HG03442 (cell line): ENCODE measurements around the gene CDH23.
A peak's percentile ranks its signal among the peaks of the same experiment; 100 is the strongest.

Experiments
- ATAC-seq: cut with Tn5 transposase; IDR thresholded peaks from one replicate; pipeline ENCODE4 v1.9.1; 2021; ENCODE audit warnings: mild to moderate bottlenecking, moderate library complexity; ENCODE audit not compliant: unreplicated experiment

The CDH23 gene

DNA sequence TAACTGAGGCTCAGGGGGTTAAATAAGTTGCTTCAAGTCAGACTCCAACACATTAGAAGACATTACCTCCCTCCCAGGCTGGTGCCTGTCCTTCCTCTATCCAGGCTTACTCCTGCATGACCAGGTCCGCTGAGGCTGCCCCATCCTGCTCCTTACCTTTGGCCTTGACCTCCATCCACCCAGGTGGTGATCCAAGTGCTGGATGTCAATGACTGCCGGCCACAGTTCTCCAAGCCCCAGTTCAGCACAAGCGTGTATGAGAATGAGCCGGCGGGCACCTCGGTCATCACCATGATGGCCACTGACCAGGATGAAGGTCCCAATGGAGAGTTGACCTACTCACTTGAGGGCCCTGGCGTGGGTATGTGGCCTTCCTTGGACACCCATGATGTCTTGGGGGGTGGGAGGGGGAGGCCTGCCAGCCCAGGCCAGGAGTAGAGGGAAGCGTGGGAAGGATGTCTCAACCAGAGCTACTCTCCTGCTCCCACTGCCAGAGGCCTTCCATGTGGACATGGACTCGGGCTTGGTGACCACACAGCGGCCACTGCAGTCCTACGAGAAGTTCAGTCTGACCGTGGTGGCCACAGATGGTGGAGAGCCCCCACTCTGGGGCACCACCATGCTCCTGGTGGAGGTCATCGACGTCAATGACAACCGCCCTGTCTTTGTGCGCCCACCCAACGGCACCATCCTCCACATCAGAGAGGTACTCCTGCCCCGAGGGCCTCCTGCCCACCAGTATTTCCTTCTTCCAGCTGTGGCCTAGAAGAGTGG, 406.2 kb downstream of the CDH23 start:
- no peak for ATAC-seq

DNA sequence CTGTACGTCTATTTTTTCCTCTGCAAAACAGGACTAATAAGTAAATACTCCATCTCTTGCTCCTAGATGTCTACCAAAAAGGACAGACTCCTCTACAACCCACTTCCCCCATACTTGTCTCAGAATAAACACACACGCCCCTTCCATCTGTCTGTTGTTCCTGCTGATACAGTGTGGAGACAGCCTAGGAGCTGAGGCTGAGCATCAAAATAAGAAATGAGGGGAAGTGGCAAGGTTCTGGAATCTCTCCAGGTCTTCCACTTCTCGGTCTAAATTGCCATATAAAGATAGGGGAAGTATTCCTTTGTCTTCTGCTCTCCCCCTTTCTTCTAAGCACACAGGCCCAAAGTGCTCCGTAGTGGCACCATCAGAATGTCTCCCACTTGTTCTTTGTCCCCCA, 407.4 kb downstream of the CDH23 start:
- no peak for ATAC-seq

DNA sequence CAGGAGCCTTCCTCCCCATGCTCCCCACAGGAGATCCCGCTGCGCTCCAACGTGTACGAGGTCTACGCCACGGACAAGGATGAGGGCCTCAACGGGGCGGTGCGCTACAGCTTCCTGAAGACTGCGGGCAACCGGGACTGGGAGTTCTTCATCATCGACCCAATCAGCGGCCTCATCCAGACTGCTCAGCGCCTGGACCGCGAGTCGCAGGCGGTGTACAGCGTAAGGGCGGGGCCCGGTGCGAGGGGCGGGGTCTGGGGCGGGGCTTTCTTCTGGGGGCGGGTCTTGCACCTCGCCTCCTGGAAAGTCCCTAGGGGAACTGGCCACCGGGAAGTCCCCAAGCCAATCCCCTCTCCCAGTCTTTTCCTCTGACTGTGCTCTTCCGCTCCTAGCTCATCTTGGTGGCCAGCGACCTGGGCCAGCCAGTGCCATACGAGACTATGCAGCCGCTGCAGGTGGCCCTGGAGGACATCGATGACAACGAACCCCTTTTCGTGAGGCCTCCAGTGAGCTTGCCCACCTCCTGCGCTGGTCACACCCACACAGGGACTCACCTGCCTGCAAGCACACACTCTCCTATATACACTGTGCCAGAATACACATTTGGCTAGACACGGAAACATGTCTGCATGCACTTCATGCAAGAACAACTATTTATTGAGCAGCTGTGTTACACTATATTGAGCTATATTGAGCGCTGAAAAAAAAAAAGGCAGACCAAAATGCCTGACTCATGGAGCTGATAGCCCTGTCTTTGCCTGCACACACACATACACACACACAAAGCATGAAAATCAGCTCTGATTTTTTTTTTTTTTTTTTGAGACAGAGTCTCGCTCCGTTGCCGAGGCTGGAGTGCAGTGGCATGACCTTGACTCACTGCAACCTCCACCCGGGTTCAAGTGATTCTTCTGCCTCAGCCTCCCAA, 409.3 kb downstream of the CDH23 start:
- ATAC-seq: no peak

DNA sequence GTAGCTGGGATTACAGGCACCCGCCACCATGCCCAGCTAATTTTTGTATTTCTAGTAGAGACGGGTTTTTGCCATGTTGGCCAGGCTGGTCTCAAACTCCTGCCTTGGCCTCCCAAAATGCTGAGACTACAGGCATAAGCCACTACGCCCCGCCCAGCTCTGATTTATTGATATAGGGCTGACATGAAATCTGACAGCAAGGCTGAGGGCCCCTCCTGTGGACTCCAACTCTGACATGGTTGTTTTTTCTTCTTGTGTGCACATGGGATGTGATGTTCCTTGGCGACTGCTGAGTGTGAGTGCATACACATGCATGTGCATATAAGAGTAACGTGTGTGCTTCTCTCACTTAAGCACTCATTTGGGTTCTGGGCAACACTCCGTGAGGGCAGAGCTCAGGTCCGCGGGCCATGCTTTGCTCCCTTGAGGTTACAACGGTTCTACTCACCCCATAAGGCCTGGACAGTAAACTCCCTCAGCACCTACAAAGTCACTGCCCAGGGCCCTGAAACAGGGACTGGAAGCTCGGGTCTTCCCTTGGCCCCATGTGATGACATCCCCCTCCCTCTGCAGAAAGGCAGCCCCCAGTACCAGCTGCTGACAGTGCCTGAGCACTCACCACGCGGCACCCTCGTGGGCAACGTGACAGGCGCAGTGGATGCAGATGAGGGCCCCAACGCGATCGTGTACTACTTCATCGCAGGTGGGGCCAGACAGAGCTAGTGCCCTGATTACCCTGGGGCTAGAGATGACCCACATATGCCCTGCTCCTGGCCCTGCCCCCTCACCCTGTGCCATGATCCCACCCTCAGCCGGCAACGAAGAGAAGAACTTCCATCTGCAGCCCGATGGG, 410.2 kb downstream of the CDH23 start:
- ATAC-seq: no peak

DNA sequence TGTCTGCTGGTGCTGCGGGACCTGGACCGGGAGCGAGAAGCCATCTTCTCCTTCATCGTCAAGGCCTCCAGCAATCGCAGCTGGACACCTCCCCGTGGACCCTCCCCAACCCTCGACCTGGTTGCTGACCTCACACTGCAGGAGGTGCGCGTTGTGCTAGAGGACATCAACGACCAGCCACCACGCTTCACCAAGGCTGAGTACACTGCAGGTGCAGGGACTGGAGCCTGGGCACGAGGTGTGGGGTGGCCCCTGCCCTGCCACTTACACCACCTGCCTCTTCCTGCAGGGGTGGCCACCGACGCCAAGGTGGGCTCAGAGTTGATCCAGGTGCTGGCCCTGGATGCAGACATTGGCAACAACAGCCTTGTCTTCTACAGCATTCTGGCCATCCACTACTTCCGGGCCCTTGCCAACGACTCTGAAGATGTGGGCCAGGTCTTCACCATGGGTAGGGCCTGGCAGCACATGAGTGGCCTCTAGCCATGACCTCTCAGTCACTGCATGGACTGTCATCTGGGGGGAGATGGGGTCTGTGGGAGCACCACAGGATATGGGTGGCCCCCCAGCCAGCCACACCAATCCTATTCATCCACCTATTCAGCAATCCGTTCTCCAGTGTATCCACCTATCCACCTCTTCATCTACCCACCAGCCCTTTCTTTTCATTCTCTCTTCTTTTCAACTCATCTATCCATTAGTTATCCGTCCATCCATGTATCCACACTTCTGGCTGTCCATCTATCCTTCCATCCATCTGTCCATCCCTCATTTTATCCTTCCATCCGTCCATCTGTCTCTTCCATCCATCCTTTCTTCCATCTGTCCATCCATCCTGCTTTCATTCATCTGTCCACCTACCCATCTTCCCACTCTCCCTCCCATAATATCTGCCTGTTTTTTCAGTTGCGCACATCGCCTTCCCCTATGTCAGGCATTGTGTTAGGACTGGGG, 411.1 kb downstream of the CDH23 start:
- no peak for ATAC-seq

DNA sequence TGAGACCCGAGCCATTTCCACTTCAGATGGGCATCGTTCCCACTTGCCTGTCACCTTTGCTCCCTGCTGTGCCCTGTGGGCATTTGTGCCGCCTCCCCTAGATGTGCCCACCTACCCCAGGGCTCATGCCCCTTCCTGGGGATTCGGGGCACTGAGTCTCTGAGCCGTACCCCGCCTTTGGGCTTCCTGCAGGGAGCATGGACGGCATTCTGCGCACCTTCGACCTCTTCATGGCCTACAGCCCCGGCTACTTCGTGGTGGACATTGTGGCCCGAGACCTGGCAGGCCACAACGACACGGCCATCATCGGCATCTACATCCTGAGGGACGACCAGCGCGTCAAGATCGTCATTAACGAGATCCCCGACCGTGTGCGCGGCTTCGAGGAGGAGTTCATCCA, 412.9 kb downstream of the CDH23 start:
- ATAC-seq: no peak

DNA sequence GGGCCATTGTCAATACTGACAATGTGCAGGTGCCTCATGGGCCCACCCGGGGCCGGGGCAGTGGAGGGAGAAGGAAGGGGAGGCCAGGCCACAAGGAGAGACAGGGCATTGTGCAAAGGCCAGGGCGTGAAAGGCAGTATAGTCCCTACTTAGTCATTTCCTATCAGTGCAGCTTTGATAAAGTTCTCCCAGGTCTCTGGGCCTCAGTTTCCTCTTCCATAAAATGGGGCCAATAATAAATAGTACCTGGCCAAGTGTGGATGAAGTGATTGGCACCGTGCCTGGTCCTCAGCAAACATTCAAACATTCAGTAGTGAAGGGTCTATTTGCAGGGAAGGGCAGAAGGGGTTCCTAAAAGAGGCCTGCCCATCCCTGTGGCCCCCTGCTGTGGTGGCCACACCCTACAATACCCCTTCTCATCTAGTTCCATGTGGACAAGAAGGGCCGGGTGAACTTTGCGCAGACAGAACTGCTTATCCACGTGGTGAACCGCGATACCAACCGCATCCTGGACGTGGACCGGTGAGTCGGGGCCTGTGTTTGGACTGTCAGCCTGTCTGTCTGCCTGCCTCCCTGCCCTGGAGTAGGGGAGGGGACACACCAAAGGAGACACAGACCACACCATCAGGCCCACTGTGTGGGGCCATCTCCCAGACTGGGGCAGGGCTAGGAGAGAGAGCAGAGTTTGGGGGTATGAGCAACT, 413.5 kb downstream of the CDH23 start:
- no peak for ATAC-seq

DNA sequence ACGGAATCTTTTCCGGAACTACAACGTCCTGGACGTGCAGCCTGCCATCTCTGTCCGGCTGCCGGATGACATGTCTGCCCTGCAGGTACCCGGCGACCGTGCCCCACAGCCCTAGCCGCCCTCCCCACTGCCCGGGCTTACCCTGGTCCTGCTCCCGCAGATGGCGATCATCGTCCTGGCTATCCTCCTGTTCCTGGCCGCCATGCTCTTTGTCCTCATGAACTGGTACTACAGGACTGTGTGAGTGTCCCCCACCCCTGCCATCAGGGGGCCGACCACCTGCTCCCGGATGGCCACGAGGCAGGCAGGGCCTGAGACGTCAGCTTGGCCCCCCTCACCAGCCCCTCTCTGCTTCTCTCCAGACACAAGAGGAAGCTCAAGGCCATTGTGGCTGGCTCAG, 414.6 kb downstream of the CDH23 start:
- ATAC-seq: no peak

DNA sequence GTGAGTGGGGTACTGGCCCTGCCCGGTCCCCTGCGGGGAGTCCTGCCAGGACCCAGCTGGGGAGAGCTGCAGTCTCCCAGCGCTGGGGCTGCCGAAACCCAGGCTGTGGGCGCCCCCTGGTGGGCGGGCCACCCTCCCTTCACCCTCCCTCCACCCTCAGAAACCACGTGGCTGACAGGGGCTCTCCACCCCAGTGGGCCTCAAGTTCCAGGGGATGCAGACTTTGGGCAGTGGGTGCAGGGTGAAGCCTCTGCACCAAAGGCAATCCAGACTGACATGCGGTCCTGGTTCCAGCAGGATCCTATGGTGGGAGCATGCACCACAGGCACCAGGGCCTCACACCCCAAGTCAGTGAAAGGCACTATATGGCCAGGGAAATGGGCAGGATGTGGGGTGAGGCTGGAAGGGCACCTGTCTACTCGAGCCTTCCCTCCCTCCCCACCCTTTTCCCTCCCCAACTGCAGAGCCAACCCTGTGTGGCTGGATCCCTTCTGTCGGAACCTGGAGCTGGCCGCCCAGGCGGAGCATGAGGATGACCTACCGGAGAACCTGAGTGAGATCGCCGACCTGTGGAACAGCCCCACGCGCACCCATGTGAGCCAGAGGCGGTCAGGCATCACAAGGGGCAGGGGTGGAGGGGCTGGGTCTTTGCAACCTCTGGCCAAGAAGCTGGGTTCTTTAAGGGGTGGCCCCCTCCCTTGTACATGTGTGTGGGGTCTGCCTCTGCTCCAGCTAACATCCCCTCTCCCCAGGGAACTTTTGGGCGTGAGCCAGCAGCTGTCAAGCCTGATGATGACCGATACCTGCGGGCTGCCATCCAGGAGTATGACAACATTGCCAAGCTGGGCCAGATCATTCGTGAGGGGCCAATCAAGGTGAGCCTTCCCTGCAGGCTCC, 415.5 kb downstream of the CDH23 start:
- peak; percentile 53 for ATAC-seq

DNA sequence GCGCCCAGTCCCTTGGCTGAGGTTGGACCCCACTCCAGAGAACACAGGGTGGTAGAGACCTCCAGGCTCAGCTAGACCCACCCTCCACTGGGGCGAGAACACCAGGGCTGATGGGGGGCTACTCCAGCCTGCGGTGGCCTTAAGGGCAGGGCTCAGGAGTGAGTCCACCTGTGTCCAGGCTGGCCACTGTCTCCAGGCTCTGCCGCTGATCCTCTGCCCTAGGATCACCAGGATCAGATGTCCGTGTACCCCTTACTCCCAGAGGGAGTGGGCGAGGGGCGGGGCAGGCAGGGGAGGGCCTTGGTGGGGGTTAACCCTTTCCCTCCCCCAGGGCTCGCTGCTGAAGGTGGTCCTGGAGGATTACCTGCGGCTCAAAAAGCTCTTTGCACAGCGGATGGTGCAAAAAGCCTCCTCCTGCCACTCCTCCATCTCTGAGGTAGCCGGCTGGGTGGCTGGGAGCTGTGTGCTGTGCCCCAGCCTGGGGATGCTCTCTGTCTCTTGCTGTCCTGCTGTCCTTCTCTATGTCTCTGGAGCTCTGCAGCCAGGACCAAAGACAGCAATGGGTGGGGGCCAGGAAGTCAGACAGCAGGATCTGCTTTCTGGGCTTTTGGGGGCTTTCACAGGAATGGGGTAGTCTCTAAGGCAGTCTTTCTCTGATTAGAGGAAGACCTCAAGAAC, 416.3 kb downstream of the CDH23 start:
- ATAC-seq: no peak

DNA sequence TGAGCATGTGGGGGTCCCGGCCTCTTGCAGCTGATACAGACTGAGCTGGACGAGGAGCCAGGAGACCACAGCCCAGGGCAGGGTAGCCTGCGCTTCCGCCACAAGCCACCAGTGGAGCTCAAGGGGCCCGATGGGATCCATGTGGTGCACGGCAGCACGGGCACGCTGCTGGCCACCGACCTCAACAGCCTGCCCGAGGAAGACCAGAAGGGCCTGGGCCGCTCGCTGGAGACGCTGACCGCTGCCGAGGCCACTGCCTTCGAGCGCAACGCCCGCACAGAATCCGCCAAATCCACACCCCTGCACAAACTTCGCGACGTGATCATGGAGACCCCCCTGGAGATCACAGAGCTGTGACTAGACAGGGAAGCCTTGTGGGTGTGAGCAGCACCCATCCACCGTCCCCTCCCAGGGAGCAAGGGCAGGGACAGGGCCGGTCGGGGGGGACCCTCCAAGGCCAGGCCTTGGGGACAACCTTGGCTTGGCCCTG, 418.2 kb downstream of the CDH23 start:
- ATAC-seq: no peak

DNA sequence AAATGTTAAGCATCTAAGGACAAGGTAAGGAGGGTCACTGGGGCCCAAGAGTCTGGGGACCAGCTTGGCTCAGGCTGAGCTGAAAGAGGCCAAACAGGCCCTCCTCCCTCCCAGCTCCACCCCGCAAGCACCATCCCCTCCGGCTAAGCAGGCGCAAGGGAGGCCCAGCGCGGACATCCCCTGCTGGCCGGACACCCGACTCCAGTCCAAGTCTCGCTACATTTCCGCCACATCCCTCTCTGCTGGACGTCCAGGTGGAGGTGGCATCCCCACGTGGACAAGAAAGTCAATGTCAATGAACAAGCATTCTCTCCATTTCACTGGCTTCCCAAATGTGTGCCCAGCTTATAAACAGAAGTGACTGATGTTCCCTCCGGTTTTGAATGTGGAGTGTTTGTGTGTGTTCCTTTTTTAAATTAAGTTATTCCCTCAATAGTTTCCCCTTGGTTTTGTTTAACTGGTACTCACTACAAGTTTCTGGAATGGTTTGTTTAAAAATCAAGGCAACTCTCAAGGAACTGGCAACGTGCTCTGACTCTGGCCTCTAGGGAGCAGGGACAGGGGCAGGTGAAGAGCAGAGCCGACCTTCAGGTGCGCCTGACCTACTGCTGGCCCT, 418.9 kb downstream of the CDH23 start:
- ATAC-seq: no peak

DNA sequence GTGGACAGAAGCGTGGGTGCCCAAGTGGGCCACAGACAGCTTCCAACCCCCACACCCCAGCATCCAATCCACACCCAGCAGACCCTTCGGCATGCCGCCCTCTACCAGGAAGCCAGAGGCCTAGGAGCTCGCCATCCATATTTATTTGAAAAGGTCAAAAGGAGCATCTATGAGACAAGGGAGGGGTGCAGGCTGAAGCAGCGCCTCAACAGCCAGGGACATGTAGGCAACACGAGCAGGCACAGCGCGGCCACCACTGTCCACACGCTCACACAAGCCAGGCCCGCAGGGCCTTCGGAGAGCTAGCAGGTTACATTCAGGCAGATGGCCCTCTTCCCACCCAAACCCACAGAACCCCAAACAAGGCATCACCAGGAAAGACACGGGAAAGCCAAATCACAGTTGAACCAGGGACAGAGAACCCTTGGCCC, 419.7 kb downstream of the CDH23 start:
- no peak for ATAC-seq

DNA sequence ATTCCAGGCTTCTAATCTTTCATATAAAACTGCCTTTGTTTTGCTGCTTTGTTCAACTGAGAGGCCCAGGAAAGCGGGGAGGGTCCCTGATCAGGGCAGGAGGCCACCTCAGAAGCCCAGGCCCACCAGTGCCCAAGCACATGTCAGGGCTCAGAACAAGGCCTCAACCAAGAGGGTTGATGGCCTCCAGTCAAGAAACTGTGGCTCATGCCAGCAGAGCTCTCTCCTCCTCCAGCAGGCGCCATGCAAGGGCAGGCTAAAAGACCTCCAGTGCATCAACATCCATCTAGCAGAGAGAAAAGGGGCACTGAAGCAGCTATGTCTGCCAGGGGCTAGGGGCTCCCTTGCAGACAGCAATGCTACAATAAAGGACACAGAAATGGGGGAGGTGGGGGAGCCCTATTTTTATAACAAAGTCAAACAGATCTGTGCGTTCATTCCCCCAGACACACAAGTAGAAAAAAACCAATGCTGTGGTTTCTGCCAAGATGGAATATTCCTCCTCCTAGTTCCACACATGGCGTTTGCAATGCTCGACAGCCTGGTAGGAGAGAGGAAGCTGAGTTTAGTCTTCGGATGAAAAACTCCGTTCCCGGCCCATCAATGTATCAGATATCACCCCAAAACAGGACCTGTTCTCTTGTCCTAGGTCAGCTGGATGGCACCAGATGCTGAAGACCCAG, 420.4 kb downstream of the CDH23 start:
- no peak for ATAC-seq

DNA sequence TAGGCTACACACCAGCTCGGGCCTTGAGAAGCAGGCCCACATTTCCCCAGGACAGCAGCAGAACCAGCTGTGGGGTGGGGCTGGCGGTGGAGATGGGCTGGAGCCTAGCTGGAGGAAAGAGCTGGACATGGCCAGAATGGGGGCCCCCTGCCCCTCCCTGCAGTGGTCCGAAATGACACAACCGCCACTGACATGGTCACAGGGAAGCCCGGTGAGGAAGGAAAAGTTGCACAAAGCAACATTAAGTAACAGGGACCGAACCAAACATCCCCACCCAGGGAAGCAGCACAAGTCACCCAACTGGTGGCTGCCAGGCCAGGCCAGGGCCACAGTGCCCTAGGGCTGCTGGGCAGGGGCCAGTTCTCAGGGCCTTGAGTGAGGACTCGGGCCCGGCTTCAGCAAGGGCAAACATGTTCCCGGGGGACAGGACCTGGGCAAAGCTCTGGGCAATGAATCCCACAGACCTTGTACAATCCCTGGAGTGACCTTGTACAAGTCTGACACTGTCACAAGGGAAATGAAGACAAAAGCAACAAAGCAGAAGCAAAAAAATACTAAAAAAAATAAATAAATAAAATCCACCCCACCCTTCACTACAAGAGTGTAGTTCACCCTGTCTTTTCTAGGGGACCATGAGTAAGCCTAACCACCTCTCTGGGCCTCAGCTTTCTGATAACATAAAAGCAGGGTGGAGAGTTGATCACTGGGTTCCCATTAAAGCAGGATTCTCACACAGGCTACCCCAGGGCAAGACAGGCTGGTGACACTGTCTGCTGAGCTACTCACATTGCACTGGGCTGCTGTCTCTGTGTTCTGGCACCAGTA, 421.3 kb downstream of the CDH23 start:
- ATAC-seq: no peak
